Hematopoietic multipotent progenitor cell treated with erythropoietin and hydrocortisone succinate and interleukin-3 and kit ligand, for 17 days (in vitro differentiated cells): Measurements from ENCODE around the gene CPEB4.

Experiments
- DNase-seq: peaks from one replicate; pipeline ENCODE4 v3.0.0-alpha.2; 2015; ENCODE audit warnings: low spot score

Gene CPEB4

DNA sequence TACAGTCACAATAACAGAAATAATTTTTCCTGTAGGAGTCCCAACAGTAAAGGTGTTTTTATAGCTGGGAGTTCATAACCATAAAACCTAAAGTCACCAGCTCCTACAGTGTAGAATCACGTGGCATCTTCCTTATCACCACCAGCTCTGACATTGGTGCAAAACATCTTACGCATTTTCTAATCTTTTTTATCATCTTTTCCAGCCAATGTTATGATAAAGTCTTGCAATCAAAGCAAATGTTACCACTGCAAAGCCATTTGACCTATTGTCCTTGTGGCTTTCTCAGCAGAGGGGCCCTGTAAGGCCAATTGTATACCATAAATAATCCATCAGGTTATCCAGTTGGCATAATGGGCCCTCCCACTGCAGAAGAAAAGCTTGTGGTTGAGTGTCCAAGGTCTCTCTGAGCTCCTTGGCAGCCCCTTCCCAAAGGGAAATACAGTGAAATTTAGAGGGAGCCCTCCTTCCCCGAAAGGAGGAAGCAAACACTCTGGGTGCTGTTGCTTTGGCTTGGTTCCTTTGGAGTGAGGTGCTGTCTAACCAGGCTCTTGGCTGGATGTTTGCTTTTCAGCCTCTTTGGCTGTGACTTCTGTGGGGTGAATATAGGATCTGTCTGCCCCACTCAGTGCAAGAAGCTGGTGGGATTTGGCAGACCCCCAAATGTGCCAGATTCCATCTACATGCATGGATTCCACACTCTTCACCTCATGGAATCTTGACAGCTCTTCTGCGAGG, 29.3 kb upstream of the CPEB4 start:
- peak; percentile 82 for DNase-seq

GRCh38 chr5:173859408-173860159, 28.6 kb upstream of the CPEB4 start:
- peak; percentile 76 for DNase-seq

GRCh38 chr5:173862047-173862477, 26.1 kb upstream of the CPEB4 start:
- DNase-seq, result peak; percentile 72

DNA sequence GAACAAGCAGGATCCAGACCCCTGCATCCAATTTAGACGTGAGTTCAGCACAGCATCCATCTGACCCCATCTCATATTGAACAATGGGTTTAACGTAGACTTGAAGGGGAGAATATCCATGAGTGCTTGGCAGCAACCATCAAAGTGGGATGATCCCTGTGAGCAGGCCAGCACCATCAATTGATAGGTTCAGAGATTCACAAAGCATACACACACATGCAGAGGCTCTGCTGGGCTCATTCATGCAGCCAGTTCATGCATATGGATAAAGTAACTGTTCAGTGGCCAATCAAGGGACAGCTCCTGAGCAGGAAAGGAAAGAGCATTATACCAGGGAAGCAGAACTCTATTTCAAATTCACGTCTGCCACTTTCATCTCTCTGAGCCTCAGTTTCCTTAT, 24.8 kb upstream of the CPEB4 start:
- peak; percentile 28 for DNase-seq

DNA sequence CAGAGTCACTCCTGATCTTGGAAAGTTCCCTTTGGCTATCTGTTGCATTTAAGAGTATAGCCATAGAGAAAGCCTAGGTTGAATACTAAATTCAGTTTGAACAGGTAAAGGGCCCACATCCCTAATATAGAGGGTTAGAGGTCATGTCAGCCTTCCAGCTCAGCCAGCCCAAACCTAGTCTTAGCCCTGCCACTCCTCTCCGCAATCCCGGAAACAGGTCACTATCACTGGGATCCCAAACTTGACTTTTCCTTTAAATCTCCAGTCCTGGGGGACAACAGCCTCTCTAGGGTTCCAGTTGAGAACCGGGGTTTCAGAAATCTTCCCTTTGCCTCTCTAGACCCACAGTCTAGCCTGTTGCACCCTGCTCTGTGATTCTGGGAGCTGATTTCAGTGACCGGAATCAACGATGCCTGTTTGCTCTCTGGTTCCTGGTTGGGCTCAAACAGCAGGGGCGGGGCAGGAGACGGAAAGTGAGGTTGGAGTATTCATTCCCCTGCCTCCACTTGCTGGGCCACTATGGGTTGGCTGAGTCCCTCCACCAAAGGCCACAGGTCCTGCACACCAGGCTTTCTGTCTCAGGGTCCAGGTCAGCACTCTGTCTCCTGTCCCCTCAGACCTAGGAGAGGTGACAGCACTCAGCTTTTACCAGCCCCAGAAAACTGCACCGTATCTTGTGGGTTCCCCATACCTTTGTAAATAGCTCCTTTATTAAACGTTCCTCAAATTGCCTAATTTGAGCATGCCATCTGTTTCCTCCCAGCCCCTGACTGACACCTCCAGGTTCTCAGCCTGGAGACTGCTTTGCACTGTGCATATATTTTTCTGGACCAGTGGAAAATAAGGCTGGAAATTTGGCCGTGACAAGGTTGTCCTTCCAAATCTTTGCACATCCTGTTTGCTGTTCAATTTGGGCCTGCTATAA, 23.8 kb upstream of the CPEB4 start:
- DNase-seq, result peak; percentile 62

GRCh38 chr5:173866243-173866857, 21.8 kb upstream of the CPEB4 start:
- peak; percentile 23 for DNase-seq

GRCh38 chr5:173866858-173867679, 21.1 kb upstream of the CPEB4 start:
- peak; percentile 52 for DNase-seq

- DNase-seq, result no peak
Measured at GRCh38 chr5:173868096-173868880, 19.9 kb upstream of the CPEB4 start.

DNA sequence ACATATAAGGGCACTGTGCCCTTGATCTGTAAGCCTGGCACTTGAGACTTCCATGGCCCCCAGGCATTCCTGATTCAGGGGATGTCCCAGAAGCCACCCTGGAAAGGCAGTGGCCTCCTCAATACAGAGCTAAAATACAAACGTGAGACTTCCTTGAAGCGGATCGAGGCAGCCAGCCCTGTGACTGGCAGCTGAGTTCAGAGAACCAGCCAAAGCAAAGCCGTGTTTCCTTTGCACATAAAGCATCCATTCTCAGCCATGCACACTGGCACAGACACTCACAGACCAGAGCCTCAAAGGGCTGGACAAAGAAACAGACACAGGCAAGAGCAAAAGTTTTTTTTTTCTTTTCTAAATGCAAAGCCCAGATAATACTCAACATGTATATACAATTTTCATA, 18.8 kb upstream of the CPEB4 start:
- DNase-seq, result no peak

DNA sequence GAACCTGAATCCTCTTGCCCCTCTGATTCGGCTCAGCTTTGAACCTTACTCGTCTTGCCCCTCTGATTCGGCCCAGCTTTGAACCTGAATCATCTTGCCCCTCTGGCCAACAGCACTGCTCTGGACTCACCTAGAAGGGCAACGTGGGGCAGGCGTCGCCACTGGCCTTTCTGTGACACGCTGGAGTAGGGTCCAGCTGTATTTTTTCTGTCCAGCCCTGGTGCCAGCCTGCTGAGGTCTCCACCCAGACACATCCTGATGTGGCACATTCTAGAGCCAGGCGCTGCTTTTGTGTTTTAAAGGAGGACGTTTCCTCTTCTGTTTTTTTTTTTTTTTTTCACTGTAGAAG, 15.2 kb upstream of the CPEB4 start:
- no peak for DNase-seq

GRCh38 chr5:173873306-173873922, 14.7 kb upstream of the CPEB4 start:
- no peak for DNase-seq

GRCh38 chr5:173875189-173875588, 13.0 kb upstream of the CPEB4 start:
- no peak for DNase-seq

DNA sequence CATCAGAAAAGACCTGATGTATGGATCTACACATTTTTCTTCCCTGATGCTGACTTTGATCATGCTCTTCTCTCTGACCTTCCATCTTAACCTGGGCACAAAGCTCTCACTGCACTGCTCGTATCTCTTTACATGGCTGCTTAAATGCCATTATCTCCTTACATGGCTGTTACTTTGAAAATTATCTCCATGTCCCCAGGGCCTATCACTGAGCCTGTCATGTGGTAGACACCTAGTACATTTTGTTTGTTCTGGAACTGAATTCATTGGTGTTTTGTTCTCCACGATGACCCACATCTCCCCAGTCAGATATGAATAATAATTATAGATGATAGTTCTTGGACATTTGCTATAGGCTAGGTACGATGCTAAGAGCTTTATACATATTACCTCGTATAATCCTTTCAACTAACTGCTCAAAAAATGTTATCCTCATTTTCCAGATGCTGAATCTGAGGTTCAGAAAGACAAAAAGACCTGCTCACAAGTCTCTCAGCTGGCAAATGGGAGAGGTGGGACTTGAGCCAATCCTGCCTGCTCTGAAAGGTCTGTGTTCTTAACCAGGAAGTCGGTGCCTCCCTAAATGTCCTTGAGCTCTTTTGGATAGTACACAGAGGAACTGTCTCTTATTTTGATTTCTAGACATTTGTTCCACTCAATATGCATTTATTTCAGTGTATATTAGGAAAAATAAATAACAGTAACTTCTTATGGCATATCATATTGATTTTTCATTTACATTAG, 9.8 kb upstream of the CPEB4 start:
- peak; percentile 62 for DNase-seq

DNA sequence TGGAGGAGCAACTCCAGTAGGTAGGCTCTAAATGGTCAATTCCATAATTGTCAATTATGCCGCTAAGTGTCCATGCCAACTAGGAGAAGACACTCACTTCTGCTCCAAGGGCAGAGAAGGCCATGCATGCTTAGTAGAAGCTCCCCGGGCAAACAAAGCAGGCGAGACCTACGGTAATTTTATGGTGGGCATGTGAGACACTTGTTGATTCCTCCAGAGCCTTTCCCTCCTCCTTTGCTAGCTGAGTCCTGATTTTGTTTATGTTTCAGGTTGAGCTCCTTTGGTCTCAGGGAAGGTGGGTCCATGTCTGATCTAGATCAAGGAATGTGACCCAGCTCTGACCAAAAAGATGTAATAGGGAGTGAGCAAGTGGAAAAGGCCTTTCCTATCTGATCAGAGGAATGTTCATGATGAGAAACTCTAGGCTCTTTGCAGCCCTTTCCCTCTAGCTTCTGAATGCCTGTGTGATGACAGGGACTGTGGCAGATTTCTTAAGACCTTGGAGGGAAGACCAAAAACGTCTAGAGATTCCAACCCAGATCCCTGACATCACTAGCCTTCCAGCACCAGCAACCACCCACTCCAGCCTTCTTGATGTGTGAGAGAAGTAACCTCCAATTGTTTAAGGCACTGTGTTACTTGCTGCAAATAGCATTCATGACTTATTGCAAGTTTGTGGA, 7.7 kb upstream of the CPEB4 start:
- DNase-seq, result peak; percentile 15

DNA sequence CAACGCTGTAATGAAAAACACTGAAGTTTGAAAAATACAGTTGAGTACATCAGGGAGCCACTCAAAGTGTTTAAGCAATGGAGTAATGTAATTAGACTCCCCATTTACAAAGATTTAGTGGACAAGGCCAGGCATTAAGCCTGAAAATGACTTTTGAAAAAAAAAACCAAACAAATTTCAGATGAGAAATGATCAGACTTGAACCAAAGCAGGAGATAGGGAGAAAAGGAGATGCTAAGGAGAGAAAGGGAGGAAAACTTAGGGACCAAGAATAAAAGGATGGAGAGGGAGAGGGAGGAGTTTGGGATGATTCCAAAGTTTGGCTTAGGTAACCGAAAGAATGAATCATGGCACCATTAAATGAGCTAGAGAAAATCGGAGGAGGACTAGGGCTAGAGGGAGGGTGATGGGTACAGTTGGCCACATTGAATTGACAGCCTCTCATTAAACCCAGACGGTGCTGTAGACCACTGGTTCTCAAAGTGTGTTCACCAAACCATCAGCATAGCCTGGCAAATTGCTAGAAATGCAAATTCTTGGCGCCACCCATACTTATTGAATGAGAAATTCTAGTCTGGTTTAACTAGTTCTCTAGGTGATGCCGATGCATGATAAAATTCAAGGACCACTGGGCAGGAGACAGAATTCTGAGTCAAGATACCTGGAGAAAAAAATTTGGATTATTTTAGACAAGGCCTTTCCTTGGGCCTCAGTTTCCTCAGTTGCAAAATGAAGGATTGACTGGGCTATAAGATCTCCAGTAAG, 6.2 kb upstream of the CPEB4 start:
- DNase-seq, result no peak

- DNase-seq, result peak; percentile 57
Measured at GRCh38 chr5:173882632-173883031, 5.5 kb upstream of the CPEB4 start.

DNA sequence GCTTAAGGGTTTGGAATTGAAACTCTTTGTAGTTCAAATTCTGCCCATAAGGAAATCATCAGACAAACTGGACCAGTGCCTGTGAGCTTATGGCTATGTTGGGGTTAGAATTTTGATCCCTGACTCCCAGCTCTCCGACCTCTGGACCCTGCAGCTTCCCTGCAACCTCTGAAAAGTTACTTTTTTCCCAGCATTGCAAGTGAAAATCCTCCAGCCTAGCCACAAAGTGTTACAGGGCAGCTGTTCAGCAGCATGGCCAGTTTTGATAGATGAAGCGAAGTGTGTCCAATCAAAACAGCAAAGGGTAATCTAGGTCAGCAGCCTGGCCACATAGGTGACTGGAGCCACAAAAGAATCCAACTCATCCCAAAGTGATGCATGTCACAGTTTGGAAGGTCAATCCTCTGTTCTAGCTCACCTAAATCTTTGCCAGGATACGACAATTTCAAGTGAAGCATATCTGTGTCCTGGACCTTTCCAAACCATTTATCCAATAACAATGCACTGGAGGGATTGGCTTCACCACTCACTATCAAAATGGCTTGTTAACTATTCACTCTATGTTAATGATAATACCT, 4.7 kb upstream of the CPEB4 start:
- DNase-seq, result peak; percentile 15
